WTC11 (cell line): Measurements from ENCODE around the gene DRC1.

Experiments
- ATF1 ChIP-seq: sonication (generic); formaldehyde crosslinking; IDR thresholded peaks from 2 replicates; pipeline ENCODE4 v1.8.1; 2023; ENCODE audit warnings: mild to moderate bottlenecking, moderate library complexity, missing genetic modification reagents
- CREM ChIP-seq: sonication (generic); formaldehyde crosslinking; IDR thresholded peaks from 2 replicates; pipeline ENCODE4 v1.8.1; 2022; ENCODE audit warnings: mild to moderate bottlenecking, missing genetic modification reagents, moderate library complexity
- FOXP1 ChIP-seq: sonication (generic); formaldehyde crosslinking; IDR thresholded peaks from 2 replicates; pipeline ENCODE4 v1.8.0; 2022; ENCODE audit warnings: missing genetic modification reagents, mild to moderate bottlenecking, moderate library complexity, borderline replicate concordance
- HMGXB4 ChIP-seq: sonication (generic); formaldehyde crosslinking; IDR thresholded peaks from 2 replicates; pipeline ENCODE4 v1.8.1; 2023; ENCODE audit warnings: mild to moderate bottlenecking, moderate library complexity, missing genetic modification reagents
- JUN ChIP-seq: sonication (generic); formaldehyde crosslinking; IDR thresholded peaks from 2 replicates; pipeline ENCODE4 v1.8.0; 2023; ENCODE audit warnings: mild to moderate bottlenecking, missing genetic modification reagents
- MAX ChIP-seq: sonication (generic); formaldehyde crosslinking; IDR thresholded peaks from 2 replicates; pipeline ENCODE4 v1.8.0; 2022; ENCODE audit warnings: mild to moderate bottlenecking, missing genetic modification reagents
- SP1 ChIP-seq: sonication (generic); formaldehyde crosslinking; conservative IDR thresholded peaks from 2 replicates; pipeline ENCODE4 v1.8.1; 2022; ENCODE audit warnings: missing genetic modification reagents
- TCF7 ChIP-seq: sonication (generic); formaldehyde crosslinking; IDR thresholded peaks from 2 replicates; pipeline ENCODE4 v1.8.0; 2022; ENCODE audit warnings: mild to moderate bottlenecking, low read depth, missing genetic modification reagents, moderate library complexity
- TEAD1 ChIP-seq: sonication (generic); formaldehyde crosslinking; IDR thresholded peaks from 2 replicates; pipeline ENCODE4 v1.8.0; 2022; ENCODE audit warnings: mild to moderate bottlenecking, missing genetic modification reagents
- TEAD4 ChIP-seq: sonication (generic); formaldehyde crosslinking; IDR thresholded peaks from 2 replicates; pipeline ENCODE4 v1.8.0; 2022; ENCODE audit warnings: mild to moderate bottlenecking, missing genetic modification reagents
- TF ChIP-seq, protein P1 (sequence below): fragments of 200-600 bp; IDR thresholded peaks from 2 replicates; pipeline ENCODE4 v1.8.0; 2022; ENCODE audit warnings: antibody characterized with exemption
- TF ChIP-seq, protein P2 (sequence below): sonication (generic); formaldehyde crosslinking; conservative IDR thresholded peaks from 2 replicates; pipeline ENCODE4 v1.8.1; 2022; ENCODE audit warnings: mild to moderate bottlenecking, missing genetic modification reagents
- TF ChIP-seq, protein P3 (sequence below): sonication (generic); formaldehyde crosslinking; IDR thresholded peaks from 2 replicates; pipeline ENCODE4 v1.8.0; 2022; ENCODE audit warnings: missing genetic modification reagents
- TF ChIP-seq, protein P4 (sequence below): sonication (generic); formaldehyde crosslinking; IDR thresholded peaks from 2 replicates; pipeline ENCODE4 v1.8.0; 2022; ENCODE audit warnings: mild to moderate bottlenecking, missing genetic modification reagents

DNA sequence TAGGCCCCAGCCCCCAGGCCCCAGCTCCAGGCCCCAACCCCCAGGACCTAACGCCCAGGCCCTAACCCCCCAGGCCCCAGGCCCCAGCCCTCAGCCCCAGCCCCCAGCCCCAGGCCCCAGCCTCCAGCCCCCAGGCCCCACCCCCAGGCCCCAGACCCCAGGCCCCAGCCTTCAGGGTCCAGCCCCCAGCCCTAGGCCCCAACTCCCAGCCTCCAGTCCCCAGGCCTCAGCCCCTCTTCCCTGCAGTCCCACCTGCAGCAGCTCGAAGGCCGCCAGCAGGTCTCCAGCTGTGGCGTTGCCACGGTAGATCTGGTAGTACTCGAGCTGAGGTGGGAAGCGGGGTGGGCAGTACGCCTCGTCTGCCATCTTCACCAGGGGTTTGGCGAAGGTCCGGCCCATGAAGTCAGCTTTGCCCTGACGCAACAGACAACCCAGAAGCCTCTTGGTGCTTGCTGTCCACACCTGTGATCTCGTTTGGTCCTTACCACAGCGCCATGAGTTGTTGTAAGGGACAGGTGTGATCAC, 72.6 kb downstream of the DRC1 start:
- TF ChIP-seq, protein P1, sequence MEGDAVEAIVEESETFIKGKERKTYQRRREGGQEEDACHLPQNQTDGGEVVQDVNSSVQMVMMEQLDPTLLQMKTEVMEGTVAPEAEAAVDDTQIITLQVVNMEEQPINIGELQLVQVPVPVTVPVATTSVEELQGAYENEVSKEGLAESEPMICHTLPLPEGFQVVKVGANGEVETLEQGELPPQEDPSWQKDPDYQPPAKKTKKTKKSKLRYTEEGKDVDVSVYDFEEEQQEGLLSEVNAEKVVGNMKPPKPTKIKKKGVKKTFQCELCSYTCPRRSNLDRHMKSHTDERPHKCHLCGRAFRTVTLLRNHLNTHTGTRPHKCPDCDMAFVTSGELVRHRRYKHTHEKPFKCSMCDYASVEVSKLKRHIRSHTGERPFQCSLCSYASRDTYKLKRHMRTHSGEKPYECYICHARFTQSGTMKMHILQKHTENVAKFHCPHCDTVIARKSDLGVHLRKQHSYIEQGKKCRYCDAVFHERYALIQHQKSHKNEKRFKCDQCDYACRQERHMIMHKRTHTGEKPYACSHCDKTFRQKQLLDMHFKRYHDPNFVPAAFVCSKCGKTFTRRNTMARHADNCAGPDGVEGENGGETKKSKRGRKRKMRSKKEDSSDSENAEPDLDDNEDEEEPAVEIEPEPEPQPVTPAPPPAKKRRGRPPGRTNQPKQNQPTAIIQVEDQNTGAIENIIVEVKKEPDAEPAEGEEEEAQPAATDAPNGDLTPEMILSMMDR, result no peak
- TF ChIP-seq SP1 (CRISPR knock-in tag) (no peak), HMGXB4 (CRISPR knock-in tag) (no peak), FOXP1 (CRISPR knock-in tag) (no peak), TEAD1 (CRISPR knock-in tag) (no peak), JUN (no peak), TCF7 (CRISPR knock-in tag) (no peak), CREM (CRISPR knock-in tag) (no peak), ATF1 (CRISPR knock-in tag) (no peak), MAX (CRISPR knock-in tag) (no peak), TEAD4 (CRISPR knock-in tag) (no peak)
- TF ChIP-seq, protein P2, sequence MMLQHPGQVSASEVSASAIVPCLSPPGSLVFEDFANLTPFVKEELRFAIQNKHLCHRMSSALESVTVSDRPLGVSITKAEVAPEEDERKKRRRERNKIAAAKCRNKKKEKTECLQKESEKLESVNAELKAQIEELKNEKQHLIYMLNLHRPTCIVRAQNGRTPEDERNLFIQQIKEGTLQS (CRISPR knock-in tag), result no peak
- TF ChIP-seq, protein P3, sequence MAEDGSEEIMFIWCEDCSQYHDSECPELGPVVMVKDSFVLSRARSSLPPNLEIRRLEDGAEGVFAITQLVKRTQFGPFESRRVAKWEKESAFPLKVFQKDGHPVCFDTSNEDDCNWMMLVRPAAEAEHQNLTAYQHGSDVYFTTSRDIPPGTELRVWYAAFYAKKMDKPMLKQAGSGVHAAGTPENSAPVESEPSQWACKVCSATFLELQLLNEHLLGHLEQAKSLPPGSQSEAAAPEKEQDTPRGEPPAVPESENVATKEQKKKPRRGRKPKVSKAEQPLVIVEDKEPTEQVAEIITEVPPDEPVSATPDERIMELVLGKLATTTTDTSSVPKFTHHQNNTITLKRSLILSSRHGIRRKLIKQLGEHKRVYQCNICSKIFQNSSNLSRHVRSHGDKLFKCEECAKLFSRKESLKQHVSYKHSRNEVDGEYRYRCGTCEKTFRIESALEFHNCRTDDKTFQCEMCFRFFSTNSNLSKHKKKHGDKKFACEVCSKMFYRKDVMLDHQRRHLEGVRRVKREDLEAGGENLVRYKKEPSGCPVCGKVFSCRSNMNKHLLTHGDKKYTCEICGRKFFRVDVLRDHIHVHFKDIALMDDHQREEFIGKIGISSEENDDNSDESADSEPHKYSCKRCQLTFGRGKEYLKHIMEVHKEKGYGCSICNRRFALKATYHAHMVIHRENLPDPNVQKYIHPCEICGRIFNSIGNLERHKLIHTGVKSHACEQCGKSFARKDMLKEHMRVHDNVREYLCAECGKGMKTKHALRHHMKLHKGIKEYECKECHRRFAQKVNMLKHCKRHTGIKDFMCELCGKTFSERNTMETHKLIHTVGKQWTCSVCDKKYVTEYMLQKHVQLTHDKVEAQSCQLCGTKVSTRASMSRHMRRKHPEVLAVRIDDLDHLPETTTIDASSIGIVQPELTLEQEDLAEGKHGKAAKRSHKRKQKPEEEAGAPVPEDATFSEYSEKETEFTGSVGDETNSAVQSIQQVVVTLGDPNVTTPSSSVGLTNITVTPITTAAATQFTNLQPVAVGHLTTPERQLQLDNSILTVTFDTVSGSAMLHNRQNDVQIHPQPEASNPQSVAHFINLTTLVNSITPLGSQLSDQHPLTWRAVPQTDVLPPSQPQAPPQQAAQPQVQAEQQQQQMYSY (CRISPR knock-in tag), result no peak
- TF ChIP-seq, protein P4, sequence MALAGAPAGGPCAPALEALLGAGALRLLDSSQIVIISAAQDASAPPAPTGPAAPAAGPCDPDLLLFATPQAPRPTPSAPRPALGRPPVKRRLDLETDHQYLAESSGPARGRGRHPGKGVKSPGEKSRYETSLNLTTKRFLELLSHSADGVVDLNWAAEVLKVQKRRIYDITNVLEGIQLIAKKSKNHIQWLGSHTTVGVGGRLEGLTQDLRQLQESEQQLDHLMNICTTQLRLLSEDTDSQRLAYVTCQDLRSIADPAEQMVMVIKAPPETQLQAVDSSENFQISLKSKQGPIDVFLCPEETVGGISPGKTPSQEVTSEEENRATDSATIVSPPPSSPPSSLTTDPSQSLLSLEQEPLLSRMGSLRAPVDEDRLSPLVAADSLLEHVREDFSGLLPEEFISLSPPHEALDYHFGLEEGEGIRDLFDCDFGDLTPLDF (CRISPR knock-in tag), result no peak
